GM12878 (cell line): ENCODE results near the gene VWA7. TPM values are rescaled to one million over a fixed set of nuclear protein-coding genes. Genes with fewer than 3 reads are reported as not detected.

Experiments
- ATAC-seq: fragments of 200-7000 bp; cut with Tn5 transposase; 3 replicates; pipeline ENCODE4 v1.9.1; 2020; ENCODE audit warnings: mild to moderate bottlenecking, moderate library complexity
- BruUV-seq: library from RNA; stranded (reverse); fragments of 400-500 nt; replicated peaks from 2 replicates; lab custom pipeline; 2021; lab: Mats Ljungman, UMichigan
- CTCF ChIA-PET: fragments of 300-600 bp; sonication (Branson Sonifier 250); formaldehyde crosslinking; extraction: SDS; loops from one replicate; lab custom pipeline; 2021; ENCODE audit warnings: inconsistent platforms; lab: Yijun Ruan, JAX
- POLR2A ChIA-PET: fragments of 350-600 bp; formaldehyde crosslinking; extraction: SDS; loops from one replicate; lab custom pipeline; 2021; ENCODE audit warnings: inconsistent platforms; lab: Charles Lee
- RAD21 ChIA-PET: fragments of 300-600 bp; sonication (Branson Sonifier 250); formaldehyde crosslinking; loops from one replicate; lab custom pipeline; 2023; ENCODE audit warnings: antibody characterized with exemption; ENCODE audit not compliant: unreplicated experiment; lab: Charles Lee
- SMC1A ChIA-PET: fragments of 300-600 bp; sonication (Branson Sonifier 250); formaldehyde crosslinking; loops from one replicate; lab custom pipeline; 2023; ENCODE audit not compliant: unreplicated experiment, uncharacterized antibody; lab: Charles Lee
- DNase-seq: peaks from one replicate; pipeline ENCODE4 v3.0.0-alpha.2; 2011; ENCODE audit warnings: low read depth, low spot score
- FAIRE-seq: peaks from 3 replicates; lab custom pipeline; 2011; peaks lifted over from hg19 to GRCh38; lab: Jason Lieb, UNC
- H2AFZ ChIP-seq: 2 replicates; pipeline ENCODE4 v1.6.0; 2011; ENCODE audit warnings: low read depth, low read length, control low read depth; ENCODE audit not compliant: control insufficient read depth
- H3K27ac ChIP-seq: 2 replicates; pipeline ENCODE4 v1.5.1; 2011; ENCODE audit warnings: control low read depth; ENCODE audit not compliant: control insufficient read depth, insufficient read depth
- H3K27me3 ChIP-seq, 2 experiments: replicated peaks in 1 of 2; 2 replicates each; pipeline versions ENCODE4 v1.6.0 to v1.6.1; 2011; ENCODE audit warnings: low read length in 1 of 2; ENCODE audit not compliant: control insufficient read depth in 2 of 2, insufficient read depth in 2 of 2
- H3K36me3 ChIP-seq, 2 experiments: 2 replicates each; pipeline ENCODE4 v1.5.1; 2011; ENCODE audit warnings: low read length in 1 of 2; ENCODE audit not compliant: control insufficient read depth in 2 of 2, insufficient read depth in 2 of 2
- H3K4me1 ChIP-seq: 2 replicates; pipeline ENCODE4 v1.6.1; 2011; ENCODE audit warnings: mild to moderate bottlenecking, low read length, moderate library complexity, mixed read lengths; ENCODE audit not compliant: control insufficient read depth, insufficient read depth
- H3K4me2 ChIP-seq: 2 replicates; pipeline ENCODE4 v1.6.0; 2011; ENCODE audit warnings: control low read depth; ENCODE audit not compliant: control insufficient read depth, insufficient read depth
- H3K4me3 ChIP-seq: fragments of 200-600 bp; sonication (generic); 2 replicates; pipeline ENCODE4 v1.5.1; 2016
- H3K79me2 ChIP-seq: 2 replicates; pipeline ENCODE4 v1.6.0; 2011; ENCODE audit warnings: low read length; ENCODE audit not compliant: control insufficient read depth, insufficient read depth
- H3K9ac ChIP-seq: 2 replicates; pipeline ENCODE4 v1.8.0; 2011; ENCODE audit warnings: low read length, control low read depth, mixed read lengths; ENCODE audit not compliant: control insufficient read depth, insufficient read depth
- H3K9me3 ChIP-seq: replicated peaks from 3 replicates; pipeline ENCODE4 v1.5.1; 2011; ENCODE audit warnings: mild to moderate bottlenecking, low read length; ENCODE audit not compliant: control insufficient read depth, insufficient read depth
- H4K20me1 ChIP-seq: 2 replicates; pipeline ENCODE4 v1.6.0; 2011; ENCODE audit not compliant: control insufficient read depth, insufficient read depth
- CHD2 ChIP-seq: IDR thresholded peaks from 2 replicates; pipeline ENCODE4 v1.6.1; 2011; ENCODE audit warnings: low read depth, low read length, improper control_type of control experiment, borderline replicate concordance
- DPF2 ChIP-seq: fragments of 450-650 bp; IDR thresholded peaks from 2 replicates; pipeline ENCODE4 v1.6.1; 2017; ENCODE audit warnings: mild to moderate bottlenecking
- HDAC6 ChIP-seq: fragments of 200-600 bp; sonication (generic); IDR thresholded peaks from one replicate; pipeline ENCODE4 v1.8.0; 2017; ENCODE audit warnings: antibody characterized with exemption; ENCODE audit not compliant: unreplicated experiment
- SMAD1 ChIP-seq: fragments of 450-650 bp; IDR thresholded peaks from 2 replicates; pipeline ENCODE4 v1.6.1; 2018; ENCODE audit warnings: mild to moderate bottlenecking, low read depth; ENCODE audit not compliant: partially characterized antibody
- WGBS: methylation state at CpG from one replicate; pipeline ENCODE4 v1.1.6; 2016; ENCODE audit warnings: low lambda C conversion rate; ENCODE audit not compliant: insufficient replicate concordance, insufficient coverage; ENCODE audit errors: missing lambda C conversion rate; 5-methylcytosine and 5-hydroxymethylcytosine counted together
- in situ Hi-C: fragments of 300-500 bp; cut with MboI; formaldehyde crosslinking; loops from 9 replicates; pipeline ENCODE4 v1.14.3; 2018; ENCODE audit warnings: mixed read lengths
- intact Hi-C: fragments of 100-400 bp; cut with micrococcal nuclease; formaldehyde crosslinking; loops from one replicate; pipeline ENCODE4 v1.14.2; 2022; ENCODE audit not compliant: unreplicated experiment
- polyA plus RNA-seq, 11 experiments: library from polyadenylated mRNA; depleted of rRNA in 4 of 11; unstranded in 6 of 11; stranded (reverse) in 5 of 11; fragments of >200 nt; fragmentation: Nextera tagmentation in 4 of 11; fragmentation: Illumina TruSeq in 1 of 11; extraction: Ambion mirVana in 4 of 11; extraction: Trizol in 1 of 11; gene quantifications; 1 replicate in 1 of 11; 2 replicates in 10 of 11; pipeline versions ENCODE4 v1.2.1 to v1.2.3, GENCODE V29; 2011 to 2016; ENCODE audit warnings: inconsistent platforms in 2 of 11, missing spikeins in 2 of 11, low read depth in 1 of 11
- total RNA-seq, 4 experiments: library from RNA; depleted of rRNA in 3 of 4; stranded (reverse); fragments of >200 nt in 3 of 4; fragmentation: Illumina TruSeq in 1 of 4; extraction: Trizol in 1 of 4; gene quantifications; 2 replicates each; pipeline versions ENCODE4 v1.2.1 to v1.2.3, GENCODE V29; 2013 to 2021
- TF ChIP-seq, protein P1 (sequence below): fragments of 450-650 bp; IDR thresholded peaks from 2 replicates; pipeline ENCODE4 v1.6.1; 2017; ENCODE audit warnings: mild to moderate bottlenecking
- TF ChIP-seq, protein P2 (sequence below): IDR thresholded peaks from 2 replicates; pipeline ENCODE4 v1.6.1; 2012; ENCODE audit warnings: low read depth, low read length, improper control_type of control experiment
- TF ChIP-seq, protein P3 (sequence below): IDR thresholded peaks from 2 replicates; pipeline ENCODE4 v1.6.1; 2012; ENCODE audit warnings: improper control_type of control experiment, low read depth, low read length; ENCODE audit not compliant: insufficient replicate concordance

VWA7 gene
- total and polyA plus RNA-seq, 10 of the 15 experiments (the other 5 are each of a cell fraction or from before 2014, with no cell fraction given), result 0.11 to 3.1 (median 1.2) TPM; not detected in 1

DNA sequence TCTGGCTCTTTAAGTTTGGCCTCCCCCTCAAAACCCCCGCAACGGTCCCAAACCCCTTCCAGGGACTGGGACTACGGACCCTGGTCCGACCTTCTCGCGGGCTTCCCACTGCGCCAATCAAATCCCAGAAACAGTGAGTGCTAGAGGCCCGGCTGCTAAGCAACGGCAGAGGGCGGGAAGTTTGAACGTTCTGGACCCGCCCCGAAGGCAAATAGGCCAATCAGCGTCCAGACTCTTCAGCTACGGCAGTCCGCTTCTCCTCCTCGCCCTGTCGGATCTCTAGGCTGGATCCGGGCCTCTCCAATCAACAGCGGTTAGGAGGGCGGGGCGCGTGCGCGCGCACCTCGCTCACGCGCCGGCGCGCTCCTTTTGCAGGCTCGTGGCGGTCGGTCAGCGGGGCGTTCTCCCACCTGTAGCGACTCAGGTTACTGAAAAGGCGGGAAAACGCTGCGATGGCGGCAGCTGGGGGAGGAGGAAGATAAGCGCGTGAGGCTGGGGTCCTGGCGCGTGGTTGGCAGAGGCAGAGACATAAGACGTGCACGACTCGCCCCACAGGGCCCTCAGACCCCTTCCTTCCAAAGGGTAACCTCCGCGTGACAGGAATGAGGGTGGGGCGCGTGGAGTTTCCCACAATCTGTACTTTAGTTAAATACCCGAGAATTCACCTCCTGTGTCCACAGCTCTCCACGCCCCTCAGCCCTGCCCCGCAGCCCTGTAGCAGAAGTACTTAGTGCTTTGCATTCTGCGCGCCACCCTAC, 37.3 kb downstream of the VWA7 start, which contains the start of gene MSH5 (continued):
- TF ChIP-seq, protein P1, sequence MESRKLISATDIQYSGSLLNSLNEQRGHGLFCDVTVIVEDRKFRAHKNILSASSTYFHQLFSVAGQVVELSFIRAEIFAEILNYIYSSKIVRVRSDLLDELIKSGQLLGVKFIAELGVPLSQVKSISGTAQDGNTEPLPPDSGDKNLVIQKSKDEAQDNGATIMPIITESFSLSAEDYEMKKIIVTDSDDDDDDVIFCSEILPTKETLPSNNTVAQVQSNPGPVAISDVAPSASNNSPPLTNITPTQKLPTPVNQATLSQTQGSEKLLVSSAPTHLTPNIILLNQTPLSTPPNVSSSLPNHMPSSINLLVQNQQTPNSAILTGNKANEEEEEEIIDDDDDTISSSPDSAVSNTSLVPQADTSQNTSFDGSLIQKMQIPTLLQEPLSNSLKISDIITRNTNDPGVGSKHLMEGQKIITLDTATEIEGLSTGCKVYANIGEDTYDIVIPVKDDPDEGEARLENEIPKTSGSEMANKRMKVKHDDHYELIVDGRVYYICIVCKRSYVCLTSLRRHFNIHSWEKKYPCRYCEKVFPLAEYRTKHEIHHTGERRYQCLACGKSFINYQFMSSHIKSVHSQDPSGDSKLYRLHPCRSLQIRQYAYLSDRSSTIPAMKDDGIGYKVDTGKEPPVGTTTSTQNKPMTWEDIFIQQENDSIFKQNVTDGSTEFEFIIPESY, result no peak
- TF ChIP-seq, all 136 proteins: peak for 47

DNA sequence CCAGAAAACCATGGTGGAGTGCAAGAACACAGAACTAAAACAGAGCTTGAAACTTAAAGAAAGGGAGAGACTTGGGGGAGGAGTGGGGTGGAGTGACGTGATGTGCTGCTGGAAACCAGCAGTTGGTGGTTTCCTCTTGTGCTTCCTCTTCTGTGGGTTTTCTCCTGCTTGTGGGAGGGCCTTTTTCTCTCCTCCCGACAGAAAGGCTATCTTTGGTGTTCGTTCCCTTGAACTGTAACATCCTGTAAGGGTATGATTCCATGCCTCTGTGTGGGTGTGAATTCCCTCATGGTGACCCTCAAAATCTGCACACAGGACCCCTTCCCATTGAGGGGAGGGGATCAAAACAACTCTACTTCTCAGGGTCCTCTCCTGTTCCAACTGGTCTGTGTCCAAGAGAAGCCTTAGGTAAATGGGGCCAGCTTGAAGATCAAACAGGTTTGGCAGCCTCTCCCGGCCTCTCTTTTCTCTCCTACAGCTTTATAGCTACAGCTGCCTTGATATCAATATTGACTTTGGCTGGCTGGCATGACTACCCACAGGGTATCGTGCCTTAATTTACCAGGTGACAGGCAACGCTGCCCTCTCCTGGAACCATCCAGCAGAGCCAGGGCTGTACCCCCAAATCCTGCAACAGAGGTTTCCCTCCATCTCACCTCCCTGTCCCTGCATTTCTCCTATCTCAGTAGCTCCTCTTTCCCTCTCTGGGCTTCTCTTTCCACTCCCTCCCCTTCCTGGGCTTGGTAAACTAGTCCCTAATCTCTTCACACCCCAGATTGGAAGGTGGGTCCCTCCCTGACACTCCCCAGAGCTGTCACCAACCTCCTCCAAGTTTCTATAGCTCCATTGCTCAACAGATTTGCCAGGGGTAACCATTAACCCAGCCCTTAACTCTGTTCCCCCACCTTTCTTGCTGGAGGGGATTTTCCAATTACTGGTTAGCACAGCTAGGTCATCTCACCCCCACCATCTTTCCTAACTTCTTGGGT, 38.8 kb downstream of the VWA7 start:
- ATAC-seq (peak; percentile 30), FAIRE-seq (peak; percentile 49), DNase-seq (peak; percentile 75)
- H3K79me2 ChIP-seq, result peaks cover 48% of the 10 kb centered on the region
- no peaks in the 10 kb centered on the region for H3K9me3 ChIP-seq
- ChIA-PET CTCF (interaction anchor here (0.6 to 15.8 kb wide), 30 partner anchors 9 to 240 kb away, joined by 3 to 208 read pairs (median 3); partner anchors contain the start of genes ABHD16A, AIF1, ATP6V1G2 and DDAH2), SMC1A (interaction anchor here (0.6 to 6.3 kb wide), 33 partner anchors 10 to 398 kb away, joined by 3 to 45 read pairs (median 5); partner anchors contain the start of genes ABHD16A, DDAH2, GPANK1 and HSPA1A), RAD21 (interaction anchor here (0.6 to 6.0 kb wide), 24 partner anchors 8 to 242 kb away, joined by 3 to 53 read pairs (median 6); partner anchors contain the start of genes ABHD16A, AIF1, DDAH2 and DDX39B), POLR2A (interaction anchor here (0.7 to 9.7 kb wide), 28 partner anchors 9 to 438 kb away, joined by 3 to 158 read pairs (median 6); partner anchors contain the start of genes ABHD16A, BAG6, C6orf47 and DDAH2)
- in situ Hi-C loops (no loop called here), intact Hi-C loops (loop anchor here (2.0 to 5.0 kb wide), 4 partner anchors 35 to 195 kb away; partner anchors contain the start of genes ABHD16A, CSNK2B, DDX39B and HSPA1B)
- H2AFZ ChIP-seq, result peak overlapping the region; percentile 50
- H3K27ac ChIP-seq, result peak overlapping the region; percentile 99
- H4K20me1 ChIP-seq, result 0 out of 2 replicates have a peak, but pooled peaks cover 4% of the 10 kb centered on the region
- peaks cover 28% of the 10 kb centered on the region for H3K4me1 ChIP-seq
- WGBS, result 0% methylated on average over 6 of the region's 6 CpGs
- H3K4me2 ChIP-seq, result peak overlapping the region; percentile 73
- H3K9ac ChIP-seq, result peak overlapping the region; percentile 98
- peak overlapping the region; percentile 100 for H3K4me3 ChIP-seq
- no TSS peak for BruUV-seq
- peaks cover 6 to 8% of the 10 kb centered on the region in 2 experiments; a peak in 3 of 4 replicates for H3K36me3 ChIP-seq
- no peaks in the 10 kb centered on the region for H3K27me3 ChIP-seq
- TF ChIP-seq SMAD1 (peak; percentile 72), DPF2 (peak; percentile 61), HDAC6 (no peak), CHD2 (peak; percentile 37; the same call in 1 of the 2 replicates)
- TF ChIP-seq, protein P2, sequence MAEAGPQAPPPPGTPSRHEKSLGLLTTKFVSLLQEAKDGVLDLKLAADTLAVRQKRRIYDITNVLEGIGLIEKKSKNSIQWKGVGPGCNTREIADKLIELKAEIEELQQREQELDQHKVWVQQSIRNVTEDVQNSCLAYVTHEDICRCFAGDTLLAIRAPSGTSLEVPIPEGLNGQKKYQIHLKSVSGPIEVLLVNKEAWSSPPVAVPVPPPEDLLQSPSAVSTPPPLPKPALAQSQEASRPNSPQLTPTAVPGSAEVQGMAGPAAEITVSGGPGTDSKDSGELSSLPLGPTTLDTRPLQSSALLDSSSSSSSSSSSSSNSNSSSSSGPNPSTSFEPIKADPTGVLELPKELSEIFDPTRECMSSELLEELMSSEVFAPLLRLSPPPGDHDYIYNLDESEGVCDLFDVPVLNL, result no peak
- TF ChIP-seq, protein P3, sequence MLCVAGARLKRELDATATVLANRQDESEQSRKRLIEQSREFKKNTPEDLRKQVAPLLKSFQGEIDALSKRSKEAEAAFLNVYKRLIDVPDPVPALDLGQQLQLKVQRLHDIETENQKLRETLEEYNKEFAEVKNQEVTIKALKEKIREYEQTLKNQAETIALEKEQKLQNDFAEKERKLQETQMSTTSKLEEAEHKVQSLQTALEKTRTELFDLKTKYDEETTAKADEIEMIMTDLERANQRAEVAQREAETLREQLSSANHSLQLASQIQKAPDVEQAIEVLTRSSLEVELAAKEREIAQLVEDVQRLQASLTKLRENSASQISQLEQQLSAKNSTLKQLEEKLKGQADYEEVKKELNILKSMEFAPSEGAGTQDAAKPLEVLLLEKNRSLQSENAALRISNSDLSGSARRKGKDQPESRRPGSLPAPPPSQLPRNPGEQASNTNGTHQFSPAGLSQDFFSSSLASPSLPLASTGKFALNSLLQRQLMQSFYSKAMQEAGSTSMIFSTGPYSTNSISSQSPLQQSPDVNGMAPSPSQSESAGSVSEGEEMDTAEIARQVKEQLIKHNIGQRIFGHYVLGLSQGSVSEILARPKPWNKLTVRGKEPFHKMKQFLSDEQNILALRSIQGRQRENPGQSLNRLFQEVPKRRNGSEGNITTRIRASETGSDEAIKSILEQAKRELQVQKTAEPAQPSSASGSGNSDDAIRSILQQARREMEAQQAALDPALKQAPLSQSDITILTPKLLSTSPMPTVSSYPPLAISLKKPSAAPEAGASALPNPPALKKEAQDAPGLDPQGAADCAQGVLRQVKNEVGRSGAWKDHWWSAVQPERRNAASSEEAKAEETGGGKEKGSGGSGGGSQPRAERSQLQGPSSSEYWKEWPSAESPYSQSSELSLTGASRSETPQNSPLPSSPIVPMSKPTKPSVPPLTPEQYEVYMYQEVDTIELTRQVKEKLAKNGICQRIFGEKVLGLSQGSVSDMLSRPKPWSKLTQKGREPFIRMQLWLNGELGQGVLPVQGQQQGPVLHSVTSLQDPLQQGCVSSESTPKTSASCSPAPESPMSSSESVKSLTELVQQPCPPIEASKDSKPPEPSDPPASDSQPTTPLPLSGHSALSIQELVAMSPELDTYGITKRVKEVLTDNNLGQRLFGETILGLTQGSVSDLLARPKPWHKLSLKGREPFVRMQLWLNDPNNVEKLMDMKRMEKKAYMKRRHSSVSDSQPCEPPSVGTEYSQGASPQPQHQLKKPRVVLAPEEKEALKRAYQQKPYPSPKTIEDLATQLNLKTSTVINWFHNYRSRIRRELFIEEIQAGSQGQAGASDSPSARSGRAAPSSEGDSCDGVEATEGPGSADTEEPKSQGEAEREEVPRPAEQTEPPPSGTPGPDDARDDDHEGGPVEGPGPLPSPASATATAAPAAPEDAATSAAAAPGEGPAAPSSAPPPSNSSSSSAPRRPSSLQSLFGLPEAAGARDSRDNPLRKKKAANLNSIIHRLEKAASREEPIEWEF, result no peak
